ENCODE results near the gene APOBEC4. TPM values are rescaled to one million over a fixed set of nuclear protein-coding genes. Genes with fewer than 3 reads are reported as not detected.

Gene APOBEC4
- not detected for total RNA-seq

GRCh38 chr1:183652547-183653461 is at the start of gene APOBEC4:
APOBEC4 (minus strand) TSS chr1:183653316; CDS start chr1:183648781, 4,535 bp downstream.

GRCh38 chr1:183635606-183636333 is 17.3 kb downstream of the APOBEC4 start, which contains the start of gene ARPC5:
ARPC5 (minus strand) TSS chr1:183635783; CDS start chr1:183635659, 124 bp downstream.

Other genes starting within 250 kb of the APOBEC4 start
- 73.2 TPM for gene NMNAT2, start 234.9 kb downstream of the APOBEC4 start, total RNA-seq
- 47.9 TPM for gene SMG7, start 180.8 kb downstream of the APOBEC4 start, total RNA-seq
- 0.94 TPM for gene NCF2, start 62.9 kb downstream of the APOBEC4 start, total RNA-seq
- 71.7 TPM for gene ARPC5, start 17.5 kb downstream of the APOBEC4 start, total RNA-seq
- gene RGL1, start 151.8 kb upstream of the APOBEC4 start, total RNA-seq, result 60.7 TPM

Data from parietal lobe (tissue), 1 donor.